Heart left ventricle (tissue), 13 donors: Measurements from ENCODE around the gene SLC27A2.

Source experiments
- POLR2A ChIP-seq, 2 donors: fragments of 450-650 bp; IDR thresholded peaks; one replicate each; pipeline ENCODE4 v1.6.1; 2017; ENCODE audit warnings: antibody characterized with exemption in 2 of 2, mild to moderate bottlenecking in 2 of 2, moderate library complexity in 2 of 2
- TF ChIP-seq, protein P1 (sequence below), 12 donors: fragments of 200-600 bp; sonication (generic) in 4 of 12; IDR thresholded peaks; one replicate each; pipeline versions ENCODE4 v1.5.0 to v1.8.0; 2018 to 2022; ENCODE audit warnings: antibody characterized with exemption in 12 of 12, mild to moderate bottlenecking in 5 of 12
- donor health status: ischemic (EF 13 %, LVEDD 7.1; RV severe dilation, severe dysfunction).
- donor health status: DM: no; HTN: yes; CAD: no.
- donor health status: DM: no; HTN: no; CAD: no.
- donor health status: ischemic (EF 25% LVEDD 6.9; RV normal size, moderate dysfunction).
- donor health status: ischemic (EF 25% LVEDD 5.7; RV mildly dilated, moderate dysfunction).
- donor health status: ischemic (EF 35%, LVEDD 5.7; RV mildly dilated, moderate dysfunction).
- donor health status: nonischemic (EF 11% LVEDD 7.7; RV severe dilation, severe dysfunction).
- donor health status: DM: yes; HTN: yes; CAD: no.
- donor health status: PGD.
- donor health status: ischemic (EF 29% LVEDD 5.4; RV normal size, mild dysfunction).
- donor health status: nonischemic (EF 23%, LVEDD 6.1; RV moderate dilation, normal function).

DNA sequence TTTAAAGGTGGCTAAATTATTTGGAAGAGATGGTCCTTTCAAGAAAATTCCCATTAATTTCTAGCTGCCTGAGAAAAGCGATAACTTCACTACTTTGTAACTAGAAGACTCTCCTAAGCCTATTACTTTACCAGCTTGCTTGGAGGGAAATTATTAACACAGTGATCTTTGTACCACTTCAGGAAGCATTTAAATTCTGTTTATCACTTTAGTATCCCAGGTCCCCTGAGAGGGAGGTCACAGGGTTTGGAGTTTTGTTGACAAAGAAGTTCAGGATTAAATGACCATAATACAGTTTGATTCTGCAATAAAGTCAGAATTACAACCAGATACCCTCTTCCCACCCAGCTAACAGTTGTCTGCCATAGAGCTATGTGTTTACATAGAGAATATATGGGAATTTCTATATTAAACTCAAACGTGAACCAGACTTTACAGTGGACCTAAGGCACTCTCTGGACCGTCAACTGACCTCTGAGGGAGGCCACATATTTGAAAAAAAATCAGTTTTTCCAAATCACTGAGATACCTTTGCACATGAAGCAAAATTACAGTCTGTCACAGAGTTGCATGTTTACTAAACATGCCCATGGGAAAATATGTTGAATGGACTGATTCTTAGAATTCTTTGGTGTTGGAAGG lies 3.0 kb downstream of the SLC27A2 start:
- TF ChIP-seq, protein P1, sequence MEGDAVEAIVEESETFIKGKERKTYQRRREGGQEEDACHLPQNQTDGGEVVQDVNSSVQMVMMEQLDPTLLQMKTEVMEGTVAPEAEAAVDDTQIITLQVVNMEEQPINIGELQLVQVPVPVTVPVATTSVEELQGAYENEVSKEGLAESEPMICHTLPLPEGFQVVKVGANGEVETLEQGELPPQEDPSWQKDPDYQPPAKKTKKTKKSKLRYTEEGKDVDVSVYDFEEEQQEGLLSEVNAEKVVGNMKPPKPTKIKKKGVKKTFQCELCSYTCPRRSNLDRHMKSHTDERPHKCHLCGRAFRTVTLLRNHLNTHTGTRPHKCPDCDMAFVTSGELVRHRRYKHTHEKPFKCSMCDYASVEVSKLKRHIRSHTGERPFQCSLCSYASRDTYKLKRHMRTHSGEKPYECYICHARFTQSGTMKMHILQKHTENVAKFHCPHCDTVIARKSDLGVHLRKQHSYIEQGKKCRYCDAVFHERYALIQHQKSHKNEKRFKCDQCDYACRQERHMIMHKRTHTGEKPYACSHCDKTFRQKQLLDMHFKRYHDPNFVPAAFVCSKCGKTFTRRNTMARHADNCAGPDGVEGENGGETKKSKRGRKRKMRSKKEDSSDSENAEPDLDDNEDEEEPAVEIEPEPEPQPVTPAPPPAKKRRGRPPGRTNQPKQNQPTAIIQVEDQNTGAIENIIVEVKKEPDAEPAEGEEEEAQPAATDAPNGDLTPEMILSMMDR (IDR thresholded peaks at IDR 0.05), result no peak
- no peak for TF ChIP-seq POLR2A (IDR thresholded peaks at IDR 0.05)
